GM19438 (cell line): ENCODE data around the gene SEMA6C.
A peak's percentile ranks its signal among the peaks of the same experiment; 100 is the strongest.

Experiments used
- ATAC-seq: cut with Tn5 transposase; IDR thresholded peaks from one replicate; pipeline ENCODE4 v1.9.1; 2021; ENCODE audit warnings: low read depth; ENCODE audit not compliant: unreplicated experiment

The SEMA6C gene

GRCh38 chr1:151164732-151165280 lies 18.4 kb upstream of the SEMA6C start:
- ATAC-seq, result no peak

GRCh38 chr1:151159373-151159772 lies 12.9 kb upstream of the SEMA6C start:
- no peak for ATAC-seq

- no peak for ATAC-seq
Measured at GRCh38 chr1:151158751-151159251, 12.4 kb upstream of the SEMA6C start.

GRCh38 chr1:151158326-151158725 lies 11.9 kb upstream of the SEMA6C start:
- ATAC-seq, result no peak

- peak; percentile 51 for ATAC-seq
Measured at GRCh38 chr1:151157067-151157531, 10.7 kb upstream of the SEMA6C start.

GRCh38 chr1:151156515-151156819 lies 10.0 kb upstream of the SEMA6C start, which contains the start of gene TNFAIP8L2:
TSS of gene TNFAIP8L2 (plus strand) at chr1:151156649. CDS start at chr1:151158698, 2,049 bp downstream.
- peak; percentile 62 for ATAC-seq

GRCh38 chr1:151147665-151148064 lies 1.2 kb upstream of the SEMA6C start:
- ATAC-seq, result no peak

GRCh38 chr1:151147132-151147503 lies 687 bp upstream of the SEMA6C start:
- no peak for ATAC-seq

GRCh38 chr1:151146072-151146411 lies 389 bp downstream of the SEMA6C start:
- peak; percentile 5 for ATAC-seq

- no peak for ATAC-seq
Measured at GRCh38 chr1:151145304-151146071, 943 bp downstream of the SEMA6C start.

GRCh38 chr1:151144474-151145303 lies 1.7 kb downstream of the SEMA6C start:
- no peak for ATAC-seq

- no peak for ATAC-seq
Measured at GRCh38 chr1:151143986-151144385, 2.4 kb downstream of the SEMA6C start.

GRCh38 chr1:151143057-151143435 lies 3.4 kb downstream of the SEMA6C start:
- ATAC-seq, result no peak

GRCh38 chr1:151142411-151143056 lies 3.9 kb downstream of the SEMA6C start:
- no peak for ATAC-seq

GRCh38 chr1:151137789-151138188 lies 8.6 kb downstream of the SEMA6C start:
- ATAC-seq, result no peak

GRCh38 chr1:151135433-151136385 lies 10.7 kb downstream of the SEMA6C start:
- ATAC-seq, result no peak

- no peak for ATAC-seq
Measured at GRCh38 chr1:151134991-151135390, 11.4 kb downstream of the SEMA6C start.

GRCh38 chr1:151134396-151134795 lies 12.0 kb downstream of the SEMA6C start:
- ATAC-seq, result no peak

- no peak for ATAC-seq
Measured at GRCh38 chr1:151133018-151133806, 13.2 kb downstream of the SEMA6C start.
